Liver (tissue), 9 donors: ENCODE data around the gene PIPOX. TPM values are rescaled to one million over a fixed set of nuclear protein-coding genes. Genes with fewer than 3 reads are reported as not detected.

Source experiments
- DNase-seq: peaks from one replicate; pipeline ENCODE4 v3.0.0-alpha.2; 2017; ENCODE audit warnings: low spot score
- H3K27ac ChIP-seq, 2 donors: one replicate each; pipeline ENCODE4 v1.7.0; 2013; ENCODE audit warnings: inconsistent platforms in 2 of 2, low read length in 2 of 2, control low read depth in 1 of 2, low read depth in 1 of 2, mild to moderate bottlenecking in 1 of 2
- H3K27me3 ChIP-seq, 4 donors: one replicate each; pipeline versions ENCODE4 v1.6.1 to v1.7.0; 2013; ENCODE audit warnings: low read length in 3 of 4, inconsistent platforms in 1 of 4, mild to moderate bottlenecking in 1 of 4, moderate library complexity in 1 of 4; ENCODE audit not compliant: control insufficient read depth in 4 of 4, insufficient read depth in 4 of 4
- H3K36me3 ChIP-seq, 4 donors: one replicate each; pipeline versions ENCODE4 v1.6.1 to v1.7.0; 2013; ENCODE audit warnings: low read length in 3 of 4, mild to moderate bottlenecking in 3 of 4, low read depth in 1 of 4, moderate library complexity in 1 of 4; ENCODE audit not compliant: control insufficient read depth in 4 of 4, insufficient read depth in 3 of 4
- H3K4me1 ChIP-seq, 4 donors: one replicate each; pipeline versions ENCODE4 v1.6.1 to v1.7.0; 2013; ENCODE audit warnings: low read length in 3 of 4, mild to moderate bottlenecking in 3 of 4, moderate library complexity in 1 of 4; ENCODE audit not compliant: control insufficient read depth in 4 of 4, insufficient read depth in 4 of 4
- H3K4me3 ChIP-seq, 3 donors: one replicate each; pipeline versions ENCODE4 v1.6.1 to v1.7.0; 2013; ENCODE audit warnings: low read length in 3 of 3, control low read depth in 1 of 3, low read depth in 1 of 3, mild to moderate bottlenecking in 1 of 3
- H3K9ac ChIP-seq, 2 donors: one replicate each; pipeline ENCODE4 v1.7.0; 2013; ENCODE audit warnings: low read length in 2 of 2, mild to moderate bottlenecking in 2 of 2, moderate library complexity in 2 of 2, control low read depth in 1 of 2, low read depth in 1 of 2
- H3K9me3 ChIP-seq, 4 donors: one replicate each; pipeline versions ENCODE4 v1.6.1 to v1.7.0; 2013; ENCODE audit warnings: low read length in 3 of 4; ENCODE audit not compliant: control insufficient read depth in 4 of 4
- CTCF ChIP-seq: fragments of 150-350 bp; IDR thresholded peaks from 2 replicates; pipeline ENCODE4 v1.5.1; 2017; ENCODE audit warnings: improper control_type of control experiment, low read depth, low read length; ENCODE audit not compliant: missing input control
- EGR1 ChIP-seq, 2 donors: IDR thresholded peaks; 2 replicates each; pipeline ENCODE4 v1.6.1; 2016 to 2018; ENCODE audit warnings: antibody characterized with exemption in 2 of 2, low read depth in 2 of 2
- FOXA1 ChIP-seq: IDR thresholded peaks from 2 replicates; pipeline ENCODE4 v1.6.1; 2016; ENCODE audit warnings: antibody characterized with exemption
- FOXA2 ChIP-seq: IDR thresholded peaks from 2 replicates; pipeline ENCODE4 v1.6.1; 2016; ENCODE audit warnings: antibody characterized with exemption
- GABPA ChIP-seq, 2 donors: IDR thresholded peaks in 1 of 2; conservative IDR thresholded peaks in 1 of 2; 2 replicates each; pipeline ENCODE4 v1.6.1; 2016; ENCODE audit warnings: antibody characterized with exemption in 2 of 2, mild to moderate bottlenecking in 1 of 2, moderate library complexity in 1 of 2
- HNF4A ChIP-seq, 2 donors: conservative IDR thresholded peaks; 2 replicates each; pipeline ENCODE4 v1.6.1; 2016; ENCODE audit warnings: antibody characterized with exemption in 2 of 2, mild to moderate bottlenecking in 2 of 2
- HNF4G ChIP-seq: IDR thresholded peaks from 2 replicates; pipeline ENCODE4 v1.6.1; 2016; ENCODE audit warnings: antibody characterized with exemption
- JUND ChIP-seq, 2 donors: IDR thresholded peaks; 2 replicates each; pipeline ENCODE4 v1.6.1; 2016; ENCODE audit warnings: antibody characterized with exemption in 2 of 2
- MAX ChIP-seq: IDR thresholded peaks from 2 replicates; pipeline ENCODE4 v1.6.1; 2016; ENCODE audit warnings: antibody characterized with exemption
- NR2F2 ChIP-seq: IDR thresholded peaks from 2 replicates; pipeline ENCODE4 v1.6.1; 2016; ENCODE audit warnings: antibody characterized with exemption
- RAD21 ChIP-seq, 2 donors: IDR thresholded peaks; 2 replicates each; pipeline ENCODE4 v1.6.1; 2016; ENCODE audit warnings: antibody characterized with exemption in 2 of 2, mild to moderate bottlenecking in 2 of 2
- RXRA ChIP-seq, 2 donors: IDR thresholded peaks; 2 replicates each; pipeline ENCODE4 v1.6.1; 2017 to 2018; ENCODE audit warnings: antibody characterized with exemption in 2 of 2, mild to moderate bottlenecking in 1 of 2
- SP1 ChIP-seq: IDR thresholded peaks from 2 replicates; pipeline ENCODE4 v1.6.1; 2018; ENCODE audit warnings: antibody characterized with exemption, mild to moderate bottlenecking
- TAF1 ChIP-seq: conservative IDR thresholded peaks from 2 replicates; pipeline ENCODE4 v1.6.1; 2016; ENCODE audit warnings: antibody characterized with exemption, mild to moderate bottlenecking
- YY1 ChIP-seq: IDR thresholded peaks from 2 replicates; pipeline ENCODE4 v1.6.1; 2016; ENCODE audit warnings: antibody characterized with exemption, mild to moderate bottlenecking
- WGBS: extraction: QIAGEN DNeasy Blood & Tissue Kit; methylation state at CpG from one replicate; pipeline ENCODE4 v1.1.7; 2013; 5-methylcytosine and 5-hydroxymethylcytosine counted together
- polyA plus RNA-seq, 2 donors: library from polyadenylated mRNA; stranded (reverse) in 1 of 2; unstranded in 1 of 2; fragments of 200-250 nt in 1 of 2; fragments of >200 nt in 1 of 2; fragmentation: Nextera tagmentation in 1 of 2; extraction: Ambion mirVana in 1 of 2; gene quantifications; one replicate each; pipeline versions ENCODE4 v1.2.1 to v1.2.3, GENCODE V29; 2013 to 2015
- total RNA-seq, 2 donors: library from RNA; depleted of rRNA; stranded (reverse); fragments of >200 nt; gene quantifications; one replicate each; pipeline ENCODE4 v1.2.3, GENCODE V29; 2014
- TF ChIP-seq, protein P1 (sequence below): IDR thresholded peaks from 2 replicates; pipeline ENCODE4 v1.6.1; 2016; ENCODE audit warnings: antibody characterized with exemption
- TF ChIP-seq, protein P2 (sequence below): IDR thresholded peaks from 2 replicates; pipeline ENCODE4 v1.6.1; 2016; ENCODE audit warnings: antibody characterized with exemption
- TF ChIP-seq, protein P3 (sequence below): IDR thresholded peaks from 2 replicates; pipeline ENCODE4 v1.6.1; 2016; ENCODE audit warnings: antibody characterized with exemption, mild to moderate bottlenecking
- donor health status: healthy.
- donor health status: healthy.
- donor health status: healthy.
- donor health status: healthy.
- donor health status: healthy.

PIPOX gene
- total and polyA plus RNA-seq, 4 donors = 19.3 to 227 (median 158) TPM

- Histone ChIP-seq H3K4me3 (no peak overlapping the region), H3K27me3 (no peaks in the 10 kb centered on the region), H3K9me3 (no peaks in the 10 kb centered on the region), H3K36me3 (no peaks in the 10 kb centered on the region), H3K27ac (no peak overlapping the region), H3K4me1 (no peaks in the 10 kb centered on the region), H3K9ac (no peak overlapping the region)
- no peak for TF ChIP-seq SP1
- no peak for TF ChIP-seq GABPA (IDR thresholded peaks at IDR 0.05 in 1 of 2, conservative IDR thresholded peaks at IDR 0.05 in 1 of 2)
- TF ChIP-seq, protein P1, sequence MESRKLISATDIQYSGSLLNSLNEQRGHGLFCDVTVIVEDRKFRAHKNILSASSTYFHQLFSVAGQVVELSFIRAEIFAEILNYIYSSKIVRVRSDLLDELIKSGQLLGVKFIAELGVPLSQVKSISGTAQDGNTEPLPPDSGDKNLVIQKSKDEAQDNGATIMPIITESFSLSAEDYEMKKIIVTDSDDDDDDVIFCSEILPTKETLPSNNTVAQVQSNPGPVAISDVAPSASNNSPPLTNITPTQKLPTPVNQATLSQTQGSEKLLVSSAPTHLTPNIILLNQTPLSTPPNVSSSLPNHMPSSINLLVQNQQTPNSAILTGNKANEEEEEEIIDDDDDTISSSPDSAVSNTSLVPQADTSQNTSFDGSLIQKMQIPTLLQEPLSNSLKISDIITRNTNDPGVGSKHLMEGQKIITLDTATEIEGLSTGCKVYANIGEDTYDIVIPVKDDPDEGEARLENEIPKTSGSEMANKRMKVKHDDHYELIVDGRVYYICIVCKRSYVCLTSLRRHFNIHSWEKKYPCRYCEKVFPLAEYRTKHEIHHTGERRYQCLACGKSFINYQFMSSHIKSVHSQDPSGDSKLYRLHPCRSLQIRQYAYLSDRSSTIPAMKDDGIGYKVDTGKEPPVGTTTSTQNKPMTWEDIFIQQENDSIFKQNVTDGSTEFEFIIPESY = no peak
- TF ChIP-seq CTCF = no peak
- no peak for TF ChIP-seq RAD21 (IDR thresholded peaks at IDR 0.05)
- no peak for TF ChIP-seq EGR1 (IDR thresholded peaks at IDR 0.05; ENCODE audit: low read depth in 2 of 2)
- TF ChIP-seq MAX = no peak
- no peak for TF ChIP-seq TAF1
- no peak for TF ChIP-seq FOXA2
- no peak for TF ChIP-seq RXRA (IDR thresholded peaks at IDR 0.05)
- TF ChIP-seq YY1 = no peak
- no peak for TF ChIP-seq HNF4G
- TF ChIP-seq, protein P2, sequence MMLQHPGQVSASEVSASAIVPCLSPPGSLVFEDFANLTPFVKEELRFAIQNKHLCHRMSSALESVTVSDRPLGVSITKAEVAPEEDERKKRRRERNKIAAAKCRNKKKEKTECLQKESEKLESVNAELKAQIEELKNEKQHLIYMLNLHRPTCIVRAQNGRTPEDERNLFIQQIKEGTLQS = no peak
- no peak for TF ChIP-seq NR2F2
- no peak for TF ChIP-seq JUND (IDR thresholded peaks at IDR 0.05)
- TF ChIP-seq HNF4A (conservative IDR thresholded peaks at IDR 0.05) = no peak
- TF ChIP-seq FOXA1 = no peak
- TF ChIP-seq, protein P3, sequence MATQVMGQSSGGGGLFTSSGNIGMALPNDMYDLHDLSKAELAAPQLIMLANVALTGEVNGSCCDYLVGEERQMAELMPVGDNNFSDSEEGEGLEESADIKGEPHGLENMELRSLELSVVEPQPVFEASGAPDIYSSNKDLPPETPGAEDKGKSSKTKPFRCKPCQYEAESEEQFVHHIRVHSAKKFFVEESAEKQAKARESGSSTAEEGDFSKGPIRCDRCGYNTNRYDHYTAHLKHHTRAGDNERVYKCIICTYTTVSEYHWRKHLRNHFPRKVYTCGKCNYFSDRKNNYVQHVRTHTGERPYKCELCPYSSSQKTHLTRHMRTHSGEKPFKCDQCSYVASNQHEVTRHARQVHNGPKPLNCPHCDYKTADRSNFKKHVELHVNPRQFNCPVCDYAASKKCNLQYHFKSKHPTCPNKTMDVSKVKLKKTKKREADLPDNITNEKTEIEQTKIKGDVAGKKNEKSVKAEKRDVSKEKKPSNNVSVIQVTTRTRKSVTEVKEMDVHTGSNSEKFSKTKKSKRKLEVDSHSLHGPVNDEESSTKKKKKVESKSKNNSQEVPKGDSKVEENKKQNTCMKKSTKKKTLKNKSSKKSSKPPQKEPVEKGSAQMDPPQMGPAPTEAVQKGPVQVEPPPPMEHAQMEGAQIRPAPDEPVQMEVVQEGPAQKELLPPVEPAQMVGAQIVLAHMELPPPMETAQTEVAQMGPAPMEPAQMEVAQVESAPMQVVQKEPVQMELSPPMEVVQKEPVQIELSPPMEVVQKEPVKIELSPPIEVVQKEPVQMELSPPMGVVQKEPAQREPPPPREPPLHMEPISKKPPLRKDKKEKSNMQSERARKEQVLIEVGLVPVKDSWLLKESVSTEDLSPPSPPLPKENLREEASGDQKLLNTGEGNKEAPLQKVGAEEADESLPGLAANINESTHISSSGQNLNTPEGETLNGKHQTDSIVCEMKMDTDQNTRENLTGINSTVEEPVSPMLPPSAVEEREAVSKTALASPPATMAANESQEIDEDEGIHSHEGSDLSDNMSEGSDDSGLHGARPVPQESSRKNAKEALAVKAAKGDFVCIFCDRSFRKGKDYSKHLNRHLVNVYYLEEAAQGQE = no peak
- no peak for DNase-seq
- WGBS = 87% methylated on average over 10 of the region's 10 CpGs
Observed at GRCh38 chr17:29068818-29069217, 25.9 kb downstream of the PIPOX start.
